GM18907 (cell line): ENCODE measurements around the gene PPARA.

Experiments used
- ATAC-seq: cut with Tn5 transposase; IDR thresholded peaks from one replicate; pipeline ENCODE4 v1.9.1; 2021; ENCODE audit warnings: mild to moderate bottlenecking, moderate library complexity; ENCODE audit not compliant: unreplicated experiment

PPARA gene

DNA sequence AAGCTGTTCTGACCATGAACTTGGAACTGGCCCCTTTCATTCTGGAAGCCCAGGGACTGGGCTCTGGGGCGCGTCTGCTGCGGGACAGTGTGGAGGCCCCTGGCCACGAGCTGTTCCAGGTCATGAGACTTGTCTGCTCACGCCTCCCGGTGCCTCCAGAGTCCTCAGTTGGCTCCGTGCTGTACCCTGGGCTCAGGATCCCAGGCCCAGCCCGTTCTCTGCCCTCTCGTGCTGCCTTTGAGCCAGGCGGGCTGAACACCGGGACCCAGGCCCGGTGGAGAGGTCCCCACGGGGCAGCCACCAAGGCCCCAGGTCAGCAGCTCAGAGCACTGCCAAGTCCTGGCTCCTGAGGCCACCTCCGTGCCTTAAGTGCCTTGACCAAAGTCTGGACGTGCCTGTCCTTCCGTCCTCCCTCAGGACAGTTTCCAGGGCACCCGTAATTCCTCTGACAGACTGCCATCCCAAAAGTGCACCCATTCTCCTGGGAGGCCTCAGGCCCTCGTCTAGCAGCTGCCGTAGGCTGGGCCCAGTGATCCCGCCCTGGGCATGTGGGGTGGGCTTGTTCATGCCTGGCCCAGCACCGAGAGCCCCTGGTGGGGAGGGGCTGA lies 36.3 kb upstream of the PPARA start:
- ATAC-seq = no peak

- no peak for ATAC-seq
These were observed 35.6 kb upstream of the PPARA start for GRCh38 chr22:46114518-46115387.

DNA sequence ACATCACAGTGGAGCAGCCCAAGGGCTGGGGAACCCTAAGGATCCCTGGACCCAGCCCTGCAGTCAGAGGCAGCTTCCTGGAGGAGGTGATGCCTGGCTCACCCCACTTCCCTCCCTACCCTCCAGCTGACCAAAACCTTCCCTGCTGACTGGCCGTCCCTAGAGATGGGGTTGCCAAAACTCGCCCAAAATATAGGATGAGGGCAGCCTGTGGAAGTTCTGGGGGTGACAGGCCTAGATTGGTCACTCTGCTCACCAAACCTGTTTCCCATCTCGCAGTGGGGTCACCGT lies 35.0 kb upstream of the PPARA start:
- ATAC-seq = no peak

- ATAC-seq = no peak
These were observed 34.4 kb upstream of the PPARA start for GRCh38 chr22:46115755-46116490.

GRCh38 chr22:46116491-46116958 lies 33.8 kb upstream of the PPARA start:
- ATAC-seq = no peak

DNA sequence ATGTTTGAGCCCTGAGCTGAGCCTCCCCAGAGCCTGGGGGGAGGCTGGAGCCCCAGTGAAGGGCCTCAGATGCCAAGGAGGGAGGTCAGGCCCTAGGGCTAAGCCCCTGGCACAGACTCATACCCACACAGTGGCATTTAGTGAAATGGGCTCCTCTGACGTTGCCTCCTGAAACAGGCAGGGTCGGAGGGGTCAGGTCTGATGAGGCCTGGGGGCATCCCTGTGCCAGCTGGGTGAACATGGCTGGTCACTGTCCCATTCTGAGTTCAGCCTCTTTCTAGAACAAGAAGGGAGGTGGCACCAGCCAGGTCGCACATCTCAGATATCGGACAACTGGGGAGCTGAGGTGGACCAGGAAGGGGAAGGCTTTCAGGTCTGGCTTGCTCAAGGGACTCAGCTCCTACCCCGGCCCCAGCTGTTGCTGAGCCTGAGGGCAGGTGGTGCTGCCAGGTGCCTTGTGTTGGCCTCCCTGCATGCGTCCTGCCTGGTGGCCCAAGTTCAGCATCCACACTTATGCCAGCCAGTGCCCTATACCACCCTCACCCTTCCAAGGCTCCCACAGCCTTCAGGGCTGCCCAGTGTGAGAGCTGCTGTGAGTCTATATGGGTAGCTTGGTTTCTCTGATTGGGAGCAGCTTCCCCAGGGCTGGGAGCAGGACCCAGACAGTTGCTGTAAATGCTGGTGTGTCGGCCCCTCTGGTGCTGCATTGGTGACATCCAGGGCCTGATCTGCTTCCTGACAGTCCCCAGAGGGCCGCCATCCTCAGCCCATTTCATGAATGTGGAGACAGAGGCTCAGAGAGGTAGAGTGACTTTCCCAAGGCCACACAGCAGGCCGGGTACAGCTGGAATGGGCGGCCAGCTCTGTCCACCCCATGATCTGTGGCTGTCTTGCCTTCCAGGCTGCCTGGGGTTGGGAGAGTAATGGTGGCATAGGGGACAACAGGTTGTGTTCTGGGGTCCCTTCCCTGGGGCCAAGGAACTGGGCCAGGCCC lies 32.8 kb upstream of the PPARA start:
- no peak for ATAC-seq

DNA sequence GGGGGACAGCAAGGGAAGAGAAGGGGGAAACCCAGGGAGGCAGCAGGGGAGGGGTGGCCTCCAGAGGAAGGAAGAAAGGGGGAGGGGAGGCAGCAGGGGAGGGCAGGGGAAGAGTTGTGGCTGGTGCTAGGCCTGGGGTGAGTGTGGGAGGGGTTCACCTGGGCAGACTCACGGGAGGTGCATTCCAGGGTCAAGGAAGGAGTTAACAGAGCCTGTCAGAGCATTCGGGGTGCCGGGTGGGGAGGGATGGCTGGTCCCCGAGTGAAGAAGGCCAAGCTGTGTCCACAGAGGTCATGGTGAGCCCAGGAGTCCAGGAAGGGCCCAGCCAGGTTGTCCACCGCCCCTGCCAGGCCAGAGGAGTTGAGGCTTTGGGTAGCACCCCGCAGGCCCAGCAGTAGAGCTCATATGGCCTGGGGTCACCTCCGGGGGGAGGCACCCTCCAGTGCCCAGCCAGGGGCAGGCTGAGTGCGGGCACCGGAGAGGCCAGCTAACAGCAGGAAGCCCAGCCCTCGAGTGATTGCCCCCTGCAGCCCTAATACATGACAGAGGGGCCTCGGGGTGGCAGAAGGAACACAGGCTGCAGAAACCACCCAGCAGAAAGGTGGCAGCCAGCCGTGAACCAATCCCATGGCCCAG lies 31.1 kb upstream of the PPARA start:
- ATAC-seq = no peak

DNA sequence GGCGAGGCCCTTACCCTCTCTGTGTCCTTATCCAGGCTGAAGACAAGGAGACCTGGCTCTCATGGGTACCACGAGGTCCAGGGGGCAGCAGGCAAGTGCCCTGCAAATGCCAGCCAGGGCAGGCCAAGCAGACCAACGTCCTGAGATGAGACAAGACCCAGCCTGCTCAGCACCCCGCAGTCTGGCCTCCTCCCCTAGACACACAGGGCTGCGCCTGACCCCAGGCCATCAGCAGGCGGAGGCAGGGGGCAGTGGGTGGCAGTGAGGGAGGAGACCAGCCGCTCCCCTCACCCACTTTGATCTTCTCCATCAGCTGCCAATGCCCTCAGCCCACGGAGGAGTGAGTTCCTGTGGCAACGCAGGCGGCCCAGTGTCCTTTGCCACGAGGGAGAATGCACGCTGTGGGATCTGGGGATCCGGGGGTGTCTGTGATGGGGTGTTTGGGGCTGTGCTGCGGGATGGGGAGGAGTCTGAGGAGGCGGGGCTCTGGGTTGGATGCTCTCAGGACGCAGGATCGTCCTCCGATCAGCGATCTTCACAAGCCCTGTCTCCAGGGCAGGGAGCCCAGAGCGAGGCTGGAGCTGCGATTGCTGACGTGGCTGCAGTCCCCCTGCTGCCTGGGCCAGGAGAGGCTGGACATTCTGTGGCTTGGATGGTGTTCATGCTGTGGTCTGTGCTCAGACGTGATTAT lies 30.5 kb upstream of the PPARA start:
- no peak for ATAC-seq

GRCh38 chr22:46120420-46120737 lies 29.9 kb upstream of the PPARA start:
- no peak for ATAC-seq

DNA sequence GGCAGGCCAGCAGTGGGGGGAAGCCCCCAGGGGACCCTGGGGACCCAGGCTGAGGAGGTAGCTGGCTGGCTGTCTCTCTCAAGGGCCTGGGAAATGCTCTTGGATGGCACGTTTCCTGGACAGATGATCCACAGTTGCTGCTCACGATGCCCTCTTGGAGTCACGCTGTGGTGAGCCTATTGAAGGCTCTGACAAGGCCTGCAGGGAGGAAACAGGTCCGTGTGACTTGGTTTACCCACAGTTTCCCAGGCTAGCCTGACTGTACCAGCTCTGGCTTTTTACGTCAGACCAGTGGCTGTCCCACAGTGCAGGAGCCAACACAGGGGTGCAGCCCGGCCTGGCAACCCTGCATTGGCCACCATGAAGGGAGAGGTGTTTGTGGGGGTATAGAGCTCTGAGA lies 29.2 kb upstream of the PPARA start:
- ATAC-seq = no peak

DNA sequence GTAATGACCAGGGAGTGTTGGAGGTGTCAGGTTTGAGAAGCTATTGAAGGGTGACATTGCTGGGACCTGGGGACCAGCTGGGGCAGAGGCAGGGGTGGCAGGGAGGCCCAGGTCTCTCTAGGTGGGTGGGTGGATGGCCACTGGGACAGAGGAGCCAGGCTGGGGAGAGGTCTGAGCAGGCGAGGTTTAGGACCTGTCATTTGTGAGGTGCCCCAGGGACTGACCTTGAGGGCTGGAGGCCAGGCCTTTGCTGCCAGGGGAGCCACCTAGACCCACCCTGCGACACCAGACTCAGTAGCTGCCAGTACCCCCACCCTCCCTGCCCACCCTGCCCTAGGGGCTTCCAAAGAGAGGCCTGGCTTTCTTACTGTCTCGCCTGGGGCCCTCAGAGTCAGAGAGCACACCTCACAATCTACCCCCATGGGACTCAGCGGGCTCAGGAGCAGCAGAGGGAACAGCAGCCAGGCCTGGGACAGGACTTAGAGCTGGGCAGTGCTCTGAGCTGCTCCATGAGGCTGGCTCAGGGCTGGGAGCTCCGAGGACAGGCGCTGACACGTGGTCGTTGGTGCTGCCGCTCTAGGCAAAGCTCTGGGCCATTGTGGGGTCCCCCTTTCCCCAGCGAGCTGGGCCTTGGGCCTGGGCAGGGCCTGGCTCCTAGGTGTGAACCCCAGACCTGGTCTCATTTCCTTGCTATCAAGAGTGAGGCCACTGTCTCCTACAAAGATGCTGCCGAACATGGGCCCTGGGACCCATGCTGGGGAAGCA lies 28.6 kb upstream of the PPARA start:
- no peak for ATAC-seq

GRCh38 chr22:46122511-46122971 lies 27.8 kb upstream of the PPARA start:
- no peak for ATAC-seq

- no peak for ATAC-seq
These were observed 27.2 kb upstream of the PPARA start for GRCh38 chr22:46122980-46123693.

DNA sequence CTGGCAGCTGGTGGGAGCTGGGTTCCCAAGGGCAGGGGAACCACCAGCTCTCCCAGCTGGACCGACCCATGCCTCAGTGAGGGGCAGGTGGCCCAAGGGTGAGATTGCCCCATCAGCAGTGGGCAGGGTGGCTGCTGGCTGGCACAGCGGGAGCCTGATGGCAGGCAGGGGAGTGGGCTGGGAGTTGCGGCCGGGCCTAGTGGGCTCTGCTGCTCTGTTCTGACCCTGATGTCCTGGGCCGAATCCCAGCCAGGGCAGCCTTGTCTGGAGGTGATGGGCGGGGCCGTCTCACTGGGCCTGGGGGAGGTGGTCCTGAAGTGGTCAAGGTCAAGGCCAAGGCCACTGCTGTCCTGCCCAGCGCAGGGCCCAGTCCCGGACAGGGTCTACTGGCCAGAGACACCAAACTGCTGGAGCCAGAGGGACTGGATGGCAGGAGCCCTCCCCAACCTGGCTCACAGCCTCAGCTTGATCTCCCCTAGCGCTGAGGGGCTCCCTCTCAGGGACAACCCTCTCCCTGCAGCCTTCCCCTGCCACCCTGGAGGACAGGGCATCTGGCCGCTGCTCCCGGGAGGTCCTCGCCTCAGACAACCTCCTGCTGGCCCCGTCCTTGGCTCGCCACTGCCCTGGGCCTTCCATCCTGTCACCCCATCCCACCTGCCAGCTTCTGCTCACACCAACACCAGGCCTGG lies 26.5 kb upstream of the PPARA start:
- no peak for ATAC-seq

- no peak for ATAC-seq
These were observed 25.8 kb upstream of the PPARA start for GRCh38 chr22:46124383-46125144.

- ATAC-seq = no peak
These were observed 25.0 kb upstream of the PPARA start for GRCh38 chr22:46125311-46125710.
